IMR-90 (cell line): ENCODE results near the gene POLG2.

Experiments
- BHLHE40 ChIP-seq: fragments of 150-350 bp; IDR thresholded peaks from 2 replicates; pipeline ENCODE4 v1.6.1; 2016; ENCODE audit warnings: mild to moderate bottlenecking, low read depth, low read length
- CEBPB ChIP-seq: IDR thresholded peaks from 2 replicates; pipeline ENCODE4 v1.6.1; 2012; ENCODE audit warnings: low read depth, low read length, improper control_type of control experiment
- FOS ChIP-seq: fragments of 150-350 bp; IDR thresholded peaks from 2 replicates; pipeline ENCODE4 v1.6.1; 2016; ENCODE audit warnings: low read depth, low read length
- MAFK ChIP-seq: IDR thresholded peaks from 2 replicates; pipeline ENCODE4 v1.6.1; 2012; ENCODE audit warnings: low read depth, low read length, improper control_type of control experiment
- MAZ ChIP-seq: IDR thresholded peaks from 2 replicates; pipeline ENCODE4 v1.6.1; 2012; ENCODE audit warnings: low read depth, mild to moderate bottlenecking, low read length, improper control_type of control experiment, moderate library complexity, borderline replicate concordance
- MXI1 ChIP-seq: IDR thresholded peaks from 2 replicates; pipeline ENCODE4 v1.6.1; 2012; ENCODE audit warnings: low read depth, mild to moderate bottlenecking, low read length, moderate library complexity, borderline replicate concordance
- NFE2L2 ChIP-seq: fragments of 150-350 bp; IDR thresholded peaks from 2 replicates; pipeline ENCODE4 v1.6.1; 2016; ENCODE audit warnings: low read depth, mild to moderate bottlenecking, low read length
- POLR2A ChIP-seq: IDR thresholded peaks from 2 replicates; pipeline ENCODE4 v1.6.1; 2012; ENCODE audit warnings: mild to moderate bottlenecking, low read depth, low read length
- RAD21 ChIP-seq: IDR thresholded peaks from 2 replicates; pipeline ENCODE4 v1.6.1; 2012; ENCODE audit warnings: low read length, improper control_type of control experiment
- RFX5 ChIP-seq: IDR thresholded peaks from 2 replicates; pipeline ENCODE4 v1.8.0; 2012; ENCODE audit warnings: low read depth, mild to moderate bottlenecking, low read length, moderate library complexity
- SMC3 ChIP-seq: fragments of 150-350 bp; IDR thresholded peaks from 2 replicates; pipeline ENCODE4 v1.6.1; 2016; ENCODE audit warnings: low read depth, mild to moderate bottlenecking, antibody characterized with exemption, low read length, moderate library complexity
- USF2 ChIP-seq: fragments of 150-350 bp; IDR thresholded peaks from 2 replicates; pipeline ENCODE4 v1.6.1; 2017; ENCODE audit warnings: mild to moderate bottlenecking, antibody characterized with exemption, low read length, low read depth
- TF ChIP-seq, protein P1 (sequence below): conservative IDR thresholded peaks from 2 replicates; pipeline ENCODE4 v1.5.1; 2012; ENCODE audit warnings: mild to moderate bottlenecking, low read depth, low read length, improper control_type of control experiment
- TF ChIP-seq, protein P2 (sequence below): fragments of 150-350 bp; IDR thresholded peaks from 2 replicates; pipeline ENCODE4 v1.6.1; 2016; ENCODE audit warnings: low read depth, mild to moderate bottlenecking, low read length, moderate library complexity, borderline replicate concordance

DNA sequence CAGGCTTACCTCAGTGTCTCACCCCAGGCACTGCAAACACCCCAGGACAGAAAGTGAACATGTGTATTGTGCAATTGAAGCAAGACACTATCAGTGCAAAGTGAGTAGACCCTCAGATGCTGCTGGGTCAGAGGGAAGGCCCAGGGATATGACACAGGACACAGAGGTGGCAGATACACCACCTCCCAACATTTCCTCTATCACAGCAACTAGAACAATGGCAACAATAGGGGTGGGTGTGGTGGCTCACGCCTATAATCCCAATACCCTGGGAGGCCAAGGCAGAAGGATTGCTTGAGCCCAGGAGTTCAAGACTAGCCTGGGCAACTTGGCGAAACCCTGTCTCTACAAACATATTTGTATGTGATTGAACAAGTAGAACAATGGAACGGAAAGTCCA is 25.4 kb downstream of the POLG2 start:
- TF ChIP-seq CEBPB (peak; percentile 44; the same call in 1 of the 2 replicates), BHLHE40 (no peak), MAZ (no peak), RFX5 (no peak), USF2 (no peak), FOS (no peak), RAD21 (no peak), POLR2A (no peak), NFE2L2 (no peak), MAFK (no peak), SMC3 (no peak), MXI1 (no peak)
- TF ChIP-seq, protein P1, sequence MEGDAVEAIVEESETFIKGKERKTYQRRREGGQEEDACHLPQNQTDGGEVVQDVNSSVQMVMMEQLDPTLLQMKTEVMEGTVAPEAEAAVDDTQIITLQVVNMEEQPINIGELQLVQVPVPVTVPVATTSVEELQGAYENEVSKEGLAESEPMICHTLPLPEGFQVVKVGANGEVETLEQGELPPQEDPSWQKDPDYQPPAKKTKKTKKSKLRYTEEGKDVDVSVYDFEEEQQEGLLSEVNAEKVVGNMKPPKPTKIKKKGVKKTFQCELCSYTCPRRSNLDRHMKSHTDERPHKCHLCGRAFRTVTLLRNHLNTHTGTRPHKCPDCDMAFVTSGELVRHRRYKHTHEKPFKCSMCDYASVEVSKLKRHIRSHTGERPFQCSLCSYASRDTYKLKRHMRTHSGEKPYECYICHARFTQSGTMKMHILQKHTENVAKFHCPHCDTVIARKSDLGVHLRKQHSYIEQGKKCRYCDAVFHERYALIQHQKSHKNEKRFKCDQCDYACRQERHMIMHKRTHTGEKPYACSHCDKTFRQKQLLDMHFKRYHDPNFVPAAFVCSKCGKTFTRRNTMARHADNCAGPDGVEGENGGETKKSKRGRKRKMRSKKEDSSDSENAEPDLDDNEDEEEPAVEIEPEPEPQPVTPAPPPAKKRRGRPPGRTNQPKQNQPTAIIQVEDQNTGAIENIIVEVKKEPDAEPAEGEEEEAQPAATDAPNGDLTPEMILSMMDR = no peak
- TF ChIP-seq, protein P2, sequence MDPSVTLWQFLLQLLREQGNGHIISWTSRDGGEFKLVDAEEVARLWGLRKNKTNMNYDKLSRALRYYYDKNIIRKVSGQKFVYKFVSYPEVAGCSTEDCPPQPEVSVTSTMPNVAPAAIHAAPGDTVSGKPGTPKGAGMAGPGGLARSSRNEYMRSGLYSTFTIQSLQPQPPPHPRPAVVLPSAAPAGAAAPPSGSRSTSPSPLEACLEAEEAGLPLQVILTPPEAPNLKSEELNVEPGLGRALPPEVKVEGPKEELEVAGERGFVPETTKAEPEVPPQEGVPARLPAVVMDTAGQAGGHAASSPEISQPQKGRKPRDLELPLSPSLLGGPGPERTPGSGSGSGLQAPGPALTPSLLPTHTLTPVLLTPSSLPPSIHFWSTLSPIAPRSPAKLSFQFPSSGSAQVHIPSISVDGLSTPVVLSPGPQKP = no peak
